Spinal cord (tissue), 10 donors: ENCODE measurements around the gene OR1K1. TPM values are rescaled to one million over a fixed set of nuclear protein-coding genes. Genes with fewer than 3 reads are reported as not detected.

Experiments
- DNase-seq, 6 donors: peaks; one replicate each; pipeline versions ENCODE4 v3.0.0 to v3.0.0-alpha.2; 2013 to 2015; ENCODE audit warnings: low spot score in 6 of 6, low read depth in 4 of 6
- H3K27ac ChIP-seq: one replicate; pipeline ENCODE4 v1.5.1; 2013; ENCODE audit warnings: low read depth, low read length, control low read depth
- H3K27me3 ChIP-seq: one replicate; pipeline ENCODE4 v1.6.1; 2013; ENCODE audit warnings: low read length; ENCODE audit not compliant: control insufficient read depth, insufficient read depth
- H3K36me3 ChIP-seq: one replicate; pipeline ENCODE4 v1.6.1; 2013; ENCODE audit warnings: low read length; ENCODE audit not compliant: control insufficient read depth, insufficient read depth
- H3K4me1 ChIP-seq: one replicate; pipeline ENCODE4 v1.6.1; 2013; ENCODE audit warnings: low read length; ENCODE audit not compliant: control insufficient read depth, insufficient read depth
- H3K4me3 ChIP-seq: one replicate; pipeline ENCODE4 v1.5.1; 2013; ENCODE audit warnings: low read depth, low read length, control low read depth
- H3K9me3 ChIP-seq: one replicate; pipeline ENCODE4 v1.6.1; 2013; ENCODE audit warnings: low read length; ENCODE audit not compliant: control insufficient read depth, insufficient read depth
- WGBS: methylation state at CpG from one replicate; pipeline ENCODE4 v1.1.5; 2013; ENCODE audit warnings: missing lambda C conversion rate; ENCODE audit not compliant: insufficient coverage; 5-methylcytosine and 5-hydroxymethylcytosine counted together
- long read RNA-seq, 4 donors: transcript quantifications; one replicate each; lab custom pipeline, GENCODE V29; 2026
- polyA plus RNA-seq, 2 donors: library from polyadenylated mRNA; unstranded; fragments of 120-200 nt; gene quantifications; one replicate each; pipeline ENCODE4 v1.2.1, GENCODE V29; 2013; ENCODE audit not compliant: insufficient read length in 2 of 2
- total RNA-seq, 2 donors: library from RNA; depleted of rRNA in 1 of 2; stranded (reverse); fragments of 120-200 nt in 1 of 2; fragments of >200 nt in 1 of 2; gene quantifications; one replicate each; pipeline versions ENCODE4 v1.2.3 to v1.2.4, GENCODE V29; 2013 to 2014
- donor health status: healthy.

The OR1K1 gene
- not detected for total RNA-seq
- not detected for polyA plus RNA-seq
- long read RNA-seq, donor 1, result 0 reads
- long read RNA-seq, donor 2, result 0 reads
- long read RNA-seq, donor 3, result 0 reads
- long read RNA-seq, donor 4, result 0 reads

GRCh38 chr9:122800066-122801060, at the start of gene OR1K1:
TSS of gene OR1K1 (plus strand) at chr9:122800123. CDS start at chr9:122800123, 0 bp downstream.
- Histone ChIP-seq H3K36me3 (no peaks in the 10 kb centered on the region), H3K27ac (no peak within 1 kb of the TSS), H3K9me3 (no peaks in the 10 kb centered on the region), H3K4me3 (no peak within 1 kb of the TSS), H3K4me1 (no peaks in the 10 kb centered on the region), H3K27me3 (no peaks in the 10 kb centered on the region)
- WGBS, result 96% methylated on average over 30 of the region's 30 CpGs
- no peak for DNase-seq

DNA sequence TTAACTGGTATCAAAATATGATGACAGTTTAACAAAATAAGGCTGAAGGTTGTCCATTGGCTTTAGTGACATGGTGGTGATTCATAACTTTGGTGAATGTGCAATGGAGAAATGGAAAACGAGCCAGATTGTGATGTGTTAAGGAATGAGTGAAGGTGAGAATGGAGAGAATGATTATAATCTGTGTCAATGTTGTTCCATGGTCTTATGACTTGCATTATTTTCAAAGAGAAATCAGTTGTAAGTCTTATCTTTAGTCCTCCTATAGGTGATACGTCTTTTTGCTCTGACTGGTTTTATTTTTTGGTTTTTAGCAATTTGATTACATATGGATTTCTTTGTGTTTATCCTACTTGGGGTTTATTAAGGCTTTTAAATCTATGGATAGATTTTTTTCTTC, 45.1 kb upstream of the OR1K1 start:
- Histone ChIP-seq H3K9me3 (peaks cover 5% of the 10 kb centered on the region), H3K27me3 (no peaks in the 10 kb centered on the region), H3K4me1 (no peaks in the 10 kb centered on the region), H3K4me3 (no peak overlapping the region), H3K36me3 (no peaks in the 10 kb centered on the region), H3K27ac (no peak overlapping the region)
- no peak for DNase-seq
- 0% methylated on average over 1 of the region's 2 CpGs for WGBS

- Histone ChIP-seq H3K4me1 (no peaks in the 10 kb centered on the region), H3K4me3 (no peak overlapping the region), H3K27me3 (no peaks in the 10 kb centered on the region), H3K27ac (no peak overlapping the region), H3K9me3 (no peaks in the 10 kb centered on the region), H3K36me3 (no peaks in the 10 kb centered on the region)
- DNase-seq, result no peak
- WGBS, result 82% methylated on average over 4 of the region's 4 CpGs
Measured at GRCh38 chr9:122767817-122768216, 32.1 kb upstream of the OR1K1 start.

- no peaks in the 10 kb centered on the region for H3K27me3 ChIP-seq
- no peaks in the 10 kb centered on the region for H3K9me3 ChIP-seq
- H3K4me3 ChIP-seq, result no peak overlapping the region
- WGBS, result 86% methylated on average over 5 of the region's 8 CpGs
- no peak overlapping the region for H3K27ac ChIP-seq
- DNase-seq, result no peak
- H3K36me3 ChIP-seq, result no peaks in the 10 kb centered on the region
- no peaks in the 10 kb centered on the region for H3K4me1 ChIP-seq
Measured at GRCh38 chr9:122777052-122777451, 22.9 kb upstream of the OR1K1 start.

GRCh38 chr9:122777935-122778627, 21.8 kb upstream of the OR1K1 start:
- no peak overlapping the region for H3K4me3 ChIP-seq
- DNase-seq, result no peak
- H3K27me3 ChIP-seq, result no peaks in the 10 kb centered on the region
- WGBS, result no CpG with 5 or more reads among the region's 3 CpGs
- H3K9me3 ChIP-seq, result no peaks in the 10 kb centered on the region
- H3K27ac ChIP-seq, result no peak overlapping the region
- H3K4me1 ChIP-seq, result no peaks in the 10 kb centered on the region
- no peaks in the 10 kb centered on the region for H3K36me3 ChIP-seq

- H3K27me3 ChIP-seq, result no peaks in the 10 kb centered on the region
- DNase-seq, result no peak
- no peaks in the 10 kb centered on the region for H3K4me1 ChIP-seq
- no peak overlapping the region for H3K4me3 ChIP-seq
- no CpG with 5 or more reads among the region's 3 CpGs for WGBS
- no peaks in the 10 kb centered on the region for H3K9me3 ChIP-seq
- no peaks in the 10 kb centered on the region for H3K36me3 ChIP-seq
- no peak overlapping the region for H3K27ac ChIP-seq
Measured at GRCh38 chr9:122779181-122779580, 20.7 kb upstream of the OR1K1 start.

GRCh38 chr9:122780026-122780425, 19.9 kb upstream of the OR1K1 start:
- WGBS, result no CpG with 5 or more reads among the region's 4 CpGs
- Histone ChIP-seq H3K4me3 (no peak overlapping the region), H3K4me1 (no peaks in the 10 kb centered on the region), H3K36me3 (no peaks in the 10 kb centered on the region), H3K27me3 (no peaks in the 10 kb centered on the region), H3K9me3 (no peaks in the 10 kb centered on the region), H3K27ac (no peak overlapping the region)
- no peak for DNase-seq

GRCh38 chr9:122781671-122782070, 18.3 kb upstream of the OR1K1 start:
- no peak for DNase-seq
- H3K4me3 ChIP-seq, result no peak overlapping the region
- WGBS, result 55% methylated on average over 2 of the region's 3 CpGs
- no peaks in the 10 kb centered on the region for H3K4me1 ChIP-seq
- H3K27me3 ChIP-seq, result no peaks in the 10 kb centered on the region
- H3K27ac ChIP-seq, result no peak overlapping the region
- H3K9me3 ChIP-seq, result no peaks in the 10 kb centered on the region
- no peaks in the 10 kb centered on the region for H3K36me3 ChIP-seq

- H3K27ac ChIP-seq, result no peak overlapping the region
- DNase-seq, result no peak
- no peaks in the 10 kb centered on the region for H3K9me3 ChIP-seq
- no peaks in the 10 kb centered on the region for H3K4me1 ChIP-seq
- H3K36me3 ChIP-seq, result no peaks in the 10 kb centered on the region
- H3K4me3 ChIP-seq, result no peak overlapping the region
- H3K27me3 ChIP-seq, result no peaks in the 10 kb centered on the region
Measured at GRCh38 chr9:122785269-122785668, 14.7 kb upstream of the OR1K1 start.
